Measurements from ENCODE around the gene CDIPT. TPM values are rescaled to one million over a fixed set of nuclear protein-coding genes. Genes with fewer than 3 reads are reported as not detected.
A peak's percentile ranks its signal among the peaks of the same experiment; 100 is the strongest.

The CDIPT gene
- total and polyA plus RNA-seq, 2 of the 13 experiments (the other 11 are each of a cell fraction or from before 2014, with no cell fraction given) = 54.9 to 97.5 TPM

DNA sequence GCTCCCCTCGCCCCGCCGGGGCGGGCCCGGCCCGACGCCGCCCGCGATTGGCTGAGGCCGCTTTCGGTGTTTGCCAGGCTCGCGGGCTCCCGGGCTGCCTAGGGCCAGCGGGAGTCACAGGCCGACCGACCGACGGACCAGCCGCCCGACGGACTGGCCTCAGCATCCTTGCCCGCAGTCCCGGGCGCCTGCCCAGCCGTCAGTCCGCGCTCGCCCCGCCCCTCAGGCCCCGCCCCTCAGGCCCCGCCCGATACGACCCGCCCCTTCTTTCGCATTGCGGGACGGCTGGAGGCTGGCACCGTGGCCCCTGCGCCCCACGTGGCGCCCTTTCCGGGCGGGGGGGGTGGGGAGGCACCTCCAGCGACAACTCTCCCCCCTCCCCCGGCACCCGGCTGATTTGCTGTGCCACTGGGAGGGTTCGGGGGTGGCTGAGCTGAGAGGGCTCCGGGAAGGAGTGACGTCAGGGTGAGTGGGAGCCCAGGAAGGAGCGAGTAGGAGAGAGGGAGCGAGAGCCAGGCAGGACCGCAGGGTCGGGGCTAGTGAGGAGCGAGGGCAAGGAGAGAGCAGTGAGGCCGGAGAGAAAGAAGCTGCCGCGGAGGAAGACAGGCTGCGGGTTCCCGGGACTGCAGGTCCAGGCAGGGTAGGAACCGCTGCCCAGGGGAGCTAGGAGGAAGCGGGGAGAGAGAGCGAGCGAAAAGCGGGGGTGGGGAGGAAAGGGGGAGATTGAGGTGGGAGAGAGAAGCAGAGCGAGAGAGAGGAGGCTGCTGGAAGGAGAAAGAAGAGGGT lies 37.3 kb upstream of the CDIPT start, which contains the start of gene ASPHD1 (continued):
- TF ChIP-seq, protein P1, sequence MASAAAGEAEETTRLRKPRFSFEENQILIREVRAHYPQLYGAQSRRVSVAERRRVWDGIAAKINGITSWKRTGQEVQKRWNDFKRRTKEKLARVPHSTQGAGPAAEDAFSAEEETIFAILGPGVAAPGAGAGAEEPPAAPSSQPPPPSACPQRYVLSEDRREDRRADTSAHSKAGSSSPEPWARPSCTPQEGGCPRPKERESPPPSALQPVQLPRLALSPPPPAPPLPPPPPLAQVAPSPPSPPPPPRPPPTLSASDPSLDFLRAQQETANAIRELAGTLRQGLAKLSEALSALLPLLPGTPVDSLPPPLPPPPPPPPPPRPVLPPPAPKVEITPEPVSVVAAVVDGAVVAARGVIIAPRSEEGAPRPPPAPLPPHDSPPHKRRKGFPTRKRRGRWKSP (CRISPR knock-in tag; IDR thresholded peaks at IDR 0.05) = no peak
- TF ChIP-seq SETDB1 (CRISPR knock-in tag; IDR thresholded peaks at IDR 0.05; ENCODE audit: borderline replicate concordance) (no peak), PHF21A (CRISPR knock-in tag; IDR thresholded peaks at IDR 0.05) (no peak; the same call in 1 of the 2 replicates), CBX2 (IDR thresholded peaks at IDR 0.05; ENCODE audit: low read depth, low read length) (no peak), CBX2 (CRISPR knock-in tag; IDR thresholded peaks at IDR 0.05; ENCODE audit: low read depth) (no peak), NR2F1 (CRISPR knock-in tag; IDR thresholded peaks at IDR 0.05) (no peak; a peak in 1 of 4 replicates), ARNT2 (CRISPR knock-in tag; IDR thresholded peaks at IDR 0.05; ENCODE audit: low read depth) (peak; percentile 92; the same call in 1 of the 2 replicates), ZNF75D (CRISPR knock-in tag; IDR thresholded peaks at IDR 0.05; ENCODE audit: borderline replicate concordance) (no peak), ATF1 (CRISPR knock-in tag; IDR thresholded peaks at IDR 0.05) (no peak), ONECUT2 (CRISPR knock-in tag; IDR thresholded peaks at IDR 0.05) (no peak), ZNF343 (CRISPR knock-in tag; IDR thresholded peaks at IDR 0.05) (peak; percentile 65; the same call in 1 of the 2 replicates), ZNF564 (CRISPR knock-in tag; IDR thresholded peaks at IDR 0.05) (peak; percentile 78), PCBP1 (IDR thresholded peaks at IDR 0.05; ENCODE audit: borderline replicate concordance, low read depth, low read length) (0 out of 2 replicates have a peak, but pooled peaks have one; percentile 57), ETV5 (CRISPR knock-in tag; IDR thresholded peaks at IDR 0.05; ENCODE audit: borderline replicate concordance) (peak; percentile 57), TCF7 (IDR thresholded peaks at IDR 0.05; ENCODE audit: low read depth) (no peak), MXI1 (IDR thresholded peaks at IDR 0.05; ENCODE audit: borderline replicate concordance, low read depth, low read length) (peak; percentile 82; the same call in 1 of the 3 replicates), ZNF550 (CRISPR knock-in tag; IDR thresholded peaks at IDR 0.05; ENCODE audit: borderline replicate concordance) (no peak), KDM2A (CRISPR knock-in tag; IDR thresholded peaks at IDR 0.05; ENCODE audit: borderline replicate concordance, low read depth) (0 out of 2 replicates have a peak, but pooled peaks have one; percentile 48), ZNF781 (CRISPR knock-in tag; IDR thresholded peaks at IDR 0.05; ENCODE audit: borderline replicate concordance, not compliant biosample characterization) (peak; percentile 56)
- TF ChIP-seq, protein P2, sequence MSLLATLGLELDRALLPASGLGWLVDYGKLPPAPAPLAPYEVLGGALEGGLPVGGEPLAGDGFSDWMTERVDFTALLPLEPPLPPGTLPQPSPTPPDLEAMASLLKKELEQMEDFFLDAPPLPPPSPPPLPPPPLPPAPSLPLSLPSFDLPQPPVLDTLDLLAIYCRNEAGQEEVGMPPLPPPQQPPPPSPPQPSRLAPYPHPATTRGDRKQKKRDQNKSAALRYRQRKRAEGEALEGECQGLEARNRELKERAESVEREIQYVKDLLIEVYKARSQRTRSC (CRISPR knock-in tag; IDR thresholded peaks at IDR 0.05; ENCODE audit: low read depth) = 0 out of 2 replicates have a peak, but pooled peaks have one; percentile 46
- TF ChIP-seq, protein P3, sequence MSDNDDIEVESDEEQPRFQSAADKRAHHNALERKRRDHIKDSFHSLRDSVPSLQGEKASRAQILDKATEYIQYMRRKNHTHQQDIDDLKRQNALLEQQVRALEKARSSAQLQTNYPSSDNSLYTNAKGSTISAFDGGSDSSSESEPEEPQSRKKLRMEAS (IDR thresholded peaks at IDR 0.05) = peak; percentile 87
- TF ChIP-seq, protein P4, sequence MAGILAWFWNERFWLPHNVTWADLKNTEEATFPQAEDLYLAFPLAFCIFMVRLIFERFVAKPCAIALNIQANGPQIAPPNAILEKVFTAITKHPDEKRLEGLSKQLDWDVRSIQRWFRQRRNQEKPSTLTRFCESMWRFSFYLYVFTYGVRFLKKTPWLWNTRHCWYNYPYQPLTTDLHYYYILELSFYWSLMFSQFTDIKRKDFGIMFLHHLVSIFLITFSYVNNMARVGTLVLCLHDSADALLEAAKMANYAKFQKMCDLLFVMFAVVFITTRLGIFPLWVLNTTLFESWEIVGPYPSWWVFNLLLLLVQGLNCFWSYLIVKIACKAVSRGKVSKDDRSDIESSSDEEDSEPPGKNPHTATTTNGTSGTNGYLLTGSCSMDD (CRISPR knock-in tag; IDR thresholded peaks at IDR 0.05) = peak; percentile 8; the same call in 1 of the 2 replicates
- TF ChIP-seq, protein P5, sequence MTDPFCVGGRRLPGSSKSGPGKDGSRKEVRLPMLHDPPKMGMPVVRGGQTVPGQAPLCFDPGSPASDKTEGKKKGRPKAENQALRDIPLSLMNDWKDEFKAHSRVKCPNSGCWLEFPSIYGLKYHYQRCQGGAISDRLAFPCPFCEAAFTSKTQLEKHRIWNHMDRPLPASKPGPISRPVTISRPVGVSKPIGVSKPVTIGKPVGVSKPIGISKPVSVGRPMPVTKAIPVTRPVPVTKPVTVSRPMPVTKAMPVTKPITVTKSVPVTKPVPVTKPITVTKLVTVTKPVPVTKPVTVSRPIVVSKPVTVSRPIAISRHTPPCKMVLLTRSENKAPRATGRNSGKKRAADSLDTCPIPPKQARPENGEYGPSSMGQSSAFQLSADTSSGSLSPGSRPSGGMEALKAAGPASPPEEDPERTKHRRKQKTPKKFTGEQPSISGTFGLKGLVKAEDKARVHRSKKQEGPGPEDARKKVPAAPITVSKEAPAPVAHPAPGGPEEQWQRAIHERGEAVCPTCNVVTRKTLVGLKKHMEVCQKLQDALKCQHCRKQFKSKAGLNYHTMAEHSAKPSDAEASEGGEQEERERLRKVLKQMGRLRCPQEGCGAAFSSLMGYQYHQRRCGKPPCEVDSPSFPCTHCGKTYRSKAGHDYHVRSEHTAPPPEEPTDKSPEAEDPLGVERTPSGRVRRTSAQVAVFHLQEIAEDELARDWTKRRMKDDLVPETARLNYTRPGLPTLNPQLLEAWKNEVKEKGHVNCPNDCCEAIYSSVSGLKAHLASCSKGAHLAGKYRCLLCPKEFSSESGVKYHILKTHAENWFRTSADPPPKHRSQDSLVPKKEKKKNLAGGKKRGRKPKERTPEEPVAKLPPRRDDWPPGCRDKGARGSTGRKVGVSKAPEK (CRISPR knock-in tag; IDR thresholded peaks at IDR 0.05; ENCODE audit: borderline replicate concordance) = 0 out of 2 replicates have a peak, but pooled peaks have one; percentile 73
